SK-N-SH (cell line): Measurements from ENCODE around the gene AXL. TPM values are rescaled to one million over a fixed set of nuclear protein-coding genes. Genes with fewer than 3 reads are reported as not detected.

Experiments
- CTCF ChIA-PET: fragments of 300-600, 350-600 bp; formaldehyde crosslinking; extraction: SDS; loops from one replicate; lab custom pipeline; 2021; lab: Yijun Ruan, JAX
- POLR2A ChIA-PET: fragments of 350-600 bp; sonication (Branson Sonifier 250); formaldehyde crosslinking; extraction: SDS; loops from one replicate; lab custom pipeline; 2020; ENCODE audit warnings: antibody characterized with exemption, inconsistent platforms; lab: Yijun Ruan, JAX
- DNase-seq: peaks from one replicate; pipeline ENCODE4 v3.0.0; 2012
- H2AFZ ChIP-seq: fragments of 200-600 bp; sonication (generic); 2 replicates; pipeline ENCODE4 v1.8.1; 2016; ENCODE audit warnings: antibody characterized with exemption, mild to moderate bottlenecking, low read depth
- H3F3A ChIP-seq: fragments of 200-600 bp; sonication (generic); replicated peaks from 2 replicates; pipeline ENCODE3; 2016; ENCODE audit warnings: antibody characterized with exemption, mild to moderate bottlenecking; ENCODE audit not compliant: insufficient read depth
- H3K27ac ChIP-seq, 2 experiments: fragments of 200-500 bp in 1 of 2; fragments of 200-600 bp in 1 of 2; sonication (Bioruptor generic) in 1 of 2; sonication (generic), shearing (Covaris generic) in 1 of 2; 2 replicates each; pipeline versions ENCODE4 v1.5.1 to v1.6.1; 2014 to 2016; ENCODE audit warnings: low read depth in 2 of 2, inconsistent platforms in 1 of 2, low read length in 1 of 2, mild to moderate bottlenecking in 1 of 2, mixed read lengths in 1 of 2
- H3K27me3 ChIP-seq: fragments of 200-600 bp; sonication (generic), shearing (Covaris generic); 2 replicates; pipeline ENCODE4 v1.6.1; 2016; ENCODE audit warnings: mixed run types; ENCODE audit not compliant: insufficient read depth
- H3K36me3 ChIP-seq, 2 experiments: fragments of 200-500 bp in 1 of 2; fragments of 200-600 bp in 1 of 2; sonication (Bioruptor generic) in 1 of 2; sonication (generic) in 1 of 2; replicated peaks in 1 of 2; 2 replicates each; pipeline versions ENCODE3 to v1.5.1; 2014 to 2016; ENCODE audit warnings: low read length in 1 of 2, mild to moderate bottlenecking in 1 of 2; ENCODE audit not compliant: insufficient read depth in 2 of 2, control insufficient read depth in 1 of 2
- H3K4me1 ChIP-seq, 2 experiments: fragments of 200-500 bp in 1 of 2; fragments of 200-600 bp in 1 of 2; sonication (Bioruptor generic) in 1 of 2; sonication (generic), shearing (Covaris generic) in 1 of 2; 2 replicates each; pipeline versions ENCODE4 v1.5.1 to v1.6.1; 2014 to 2016; ENCODE audit warnings: low read depth in 1 of 2, low read length in 1 of 2, mixed run types in 1 of 2; ENCODE audit not compliant: insufficient read depth in 2 of 2, control insufficient read depth in 1 of 2
- H3K4me2 ChIP-seq: fragments of 200-600 bp; sonication (generic), shearing (Covaris generic); 2 replicates; pipeline ENCODE4 v1.6.1; 2017; ENCODE audit warnings: mixed run types
- H3K4me3 ChIP-seq, 2 experiments: fragments of 200-500 bp in 1 of 2; fragments of 200-600 bp in 1 of 2; sonication (Bioruptor generic) in 1 of 2; sonication (generic), shearing (Covaris generic) in 1 of 2; 2 replicates each; pipeline versions ENCODE4 v1.5.1 to v1.8.1; 2014 to 2016; ENCODE audit warnings: low read depth in 2 of 2, inconsistent platforms in 1 of 2, low read length in 1 of 2, mild to moderate bottlenecking in 1 of 2, mixed read lengths in 1 of 2, moderate library complexity in 1 of 2
- H3K79me2 ChIP-seq: fragments of 200-600 bp; sonication (generic); 2 replicates; pipeline ENCODE4 v1.8.1; 2017; ENCODE audit warnings: mild to moderate bottlenecking; ENCODE audit not compliant: insufficient read depth
- H3K9ac ChIP-seq: fragments of 200-600 bp; sonication (generic); 2 replicates; pipeline ENCODE4 v1.6.1; 2017; ENCODE audit warnings: mixed run types
- H3K9me2 ChIP-seq: fragments of 200-600 bp; sonication (generic); 2 replicates; pipeline ENCODE4 v1.6.1; 2017; ENCODE audit warnings: mixed run types
- H3K9me3 ChIP-seq: fragments of 200-600 bp; sonication (generic); 2 replicates; pipeline ENCODE4 v1.6.1; 2017; ENCODE audit warnings: mixed run types, mild to moderate bottlenecking, moderate library complexity
- H4K20me1 ChIP-seq: fragments of 200-600 bp; sonication (generic); 2 replicates; pipeline ENCODE4 v1.6.1; 2017; ENCODE audit warnings: mild to moderate bottlenecking, mixed run types; ENCODE audit not compliant: insufficient read depth
- EP300 ChIP-seq, 2 experiments: IDR thresholded peaks; 2 replicates each; pipeline versions ENCODE4 v1.4.0 to v1.6.1; 2012; ENCODE audit warnings: borderline replicate concordance in 1 of 2, low read depth in 1 of 2, low read length in 1 of 2
- FOXJ3 ChIP-seq: sonication (generic); formaldehyde crosslinking; IDR thresholded peaks from 2 replicates; pipeline ENCODE4 v1.5.1; 2020; ENCODE audit warnings: mild to moderate bottlenecking, missing genetic modification reagents
- FOXM1 ChIP-seq: IDR thresholded peaks from 2 replicates; pipeline ENCODE4 v1.4.0; 2012; ENCODE audit warnings: low read depth, mild to moderate bottlenecking
- JUND ChIP-seq: IDR thresholded peaks from 2 replicates; pipeline ENCODE4 v1.4.0; 2012
- NRF1 ChIP-seq: IDR thresholded peaks from 2 replicates; pipeline ENCODE4 v1.6.1; 2012; ENCODE audit warnings: low read depth, mild to moderate bottlenecking, low read length
- POLR2AphosphoS5 ChIP-seq: IDR thresholded peaks from 2 replicates; pipeline ENCODE4 v1.6.1; 2012; ENCODE audit warnings: low read depth, low read length
- RAD21 ChIP-seq: IDR thresholded peaks from 2 replicates; pipeline ENCODE4 v1.6.1; 2012; ENCODE audit warnings: mild to moderate bottlenecking, low read length
- REST ChIP-seq: IDR thresholded peaks from 2 replicates; pipeline ENCODE4 v1.6.1; 2012; ENCODE audit warnings: mild to moderate bottlenecking, low read depth, low read length, moderate library complexity
- RFX5 ChIP-seq: IDR thresholded peaks from 2 replicates; pipeline ENCODE4 v1.6.1; 2012; ENCODE audit warnings: mild to moderate bottlenecking, improper control_type of control experiment, low read length
- SMC3 ChIP-seq: IDR thresholded peaks from 2 replicates; pipeline ENCODE4 v1.6.1; 2012; ENCODE audit warnings: low read depth, low read length, improper control_type of control experiment
- USF1 ChIP-seq: IDR thresholded peaks from 2 replicates; pipeline ENCODE4 v1.4.0; 2012; ENCODE audit warnings: low read depth, borderline replicate concordance
- YY1 ChIP-seq: IDR thresholded peaks from 2 replicates; pipeline ENCODE4 v1.4.0; 2012; ENCODE audit warnings: low read depth, mild to moderate bottlenecking
- WGBS: methylation state at CpG from one replicate; pipeline ENCODE4 v1.1.6; 2017; ENCODE audit warnings: low lambda C conversion rate; 5-methylcytosine and 5-hydroxymethylcytosine counted together
- polyA plus RNA-seq, 3 experiments: library from polyadenylated mRNA; depleted of rRNA; stranded (reverse); fragments of >200 nt; gene quantifications; 2 replicates each; pipeline ENCODE4 v1.2.3, GENCODE V29; 2012
- TF ChIP-seq, protein P1 (sequence below): IDR thresholded peaks from 2 replicates; pipeline ENCODE4 v1.4.0; 2012; ENCODE audit warnings: low read depth
- TF ChIP-seq, protein P2 (sequence below): fragments of 200-600 bp; sonication (generic); IDR thresholded peaks from 2 replicates; pipeline ENCODE4 v1.6.1; 2017; ENCODE audit warnings: antibody characterized with exemption, mild to moderate bottlenecking, moderate library complexity

AXL gene
- polyA plus RNA-seq, 1 of the 3 experiments (the other 2 are of a cell fraction), result 82.6 TPM

- Histone ChIP-seq H3K36me3 (peaks cover 16 to 87% of the 10 kb centered on the region in 2 experiments), H4K20me1 (no peaks in the 10 kb centered on the region), H3K9ac (no peak overlapping the region), H3K79me2 (peaks cover 38% of the 10 kb centered on the region), H3F3A (peaks cover 28% of the 10 kb centered on the region), H3K4me3 (no peak overlapping the region), H3K4me2 (no peak overlapping the region), H2AFZ (no peak overlapping the region), H3K9me3 (no peaks in the 10 kb centered on the region), H3K27me3 (no peaks in the 10 kb centered on the region), H3K4me1 (no peaks in the 10 kb centered on the region), H3K27ac (no peak overlapping the region), H3K9me2 (no peaks in the 10 kb centered on the region)
- TF ChIP-seq FOXM1 (no peak), YY1 (no peak), USF1 (no peak), RAD21 (no peak), FOXJ3 (no peak), SMC3 (no peak), RFX5 (no peak), POLR2AphosphoS5 (no peak), JUND (no peak), EP300 (IDR thresholded peaks at IDR 0.05; ENCODE audit: borderline replicate concordance in 1 of 2, low read depth in 1 of 2, low read length in 1 of 2) (no peak), NRF1 (no peak), REST (no peak)
- TF ChIP-seq, protein P1, sequence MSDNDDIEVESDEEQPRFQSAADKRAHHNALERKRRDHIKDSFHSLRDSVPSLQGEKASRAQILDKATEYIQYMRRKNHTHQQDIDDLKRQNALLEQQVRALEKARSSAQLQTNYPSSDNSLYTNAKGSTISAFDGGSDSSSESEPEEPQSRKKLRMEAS, result no peak
- TF ChIP-seq, protein P2, sequence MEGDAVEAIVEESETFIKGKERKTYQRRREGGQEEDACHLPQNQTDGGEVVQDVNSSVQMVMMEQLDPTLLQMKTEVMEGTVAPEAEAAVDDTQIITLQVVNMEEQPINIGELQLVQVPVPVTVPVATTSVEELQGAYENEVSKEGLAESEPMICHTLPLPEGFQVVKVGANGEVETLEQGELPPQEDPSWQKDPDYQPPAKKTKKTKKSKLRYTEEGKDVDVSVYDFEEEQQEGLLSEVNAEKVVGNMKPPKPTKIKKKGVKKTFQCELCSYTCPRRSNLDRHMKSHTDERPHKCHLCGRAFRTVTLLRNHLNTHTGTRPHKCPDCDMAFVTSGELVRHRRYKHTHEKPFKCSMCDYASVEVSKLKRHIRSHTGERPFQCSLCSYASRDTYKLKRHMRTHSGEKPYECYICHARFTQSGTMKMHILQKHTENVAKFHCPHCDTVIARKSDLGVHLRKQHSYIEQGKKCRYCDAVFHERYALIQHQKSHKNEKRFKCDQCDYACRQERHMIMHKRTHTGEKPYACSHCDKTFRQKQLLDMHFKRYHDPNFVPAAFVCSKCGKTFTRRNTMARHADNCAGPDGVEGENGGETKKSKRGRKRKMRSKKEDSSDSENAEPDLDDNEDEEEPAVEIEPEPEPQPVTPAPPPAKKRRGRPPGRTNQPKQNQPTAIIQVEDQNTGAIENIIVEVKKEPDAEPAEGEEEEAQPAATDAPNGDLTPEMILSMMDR, result no peak
- CTCF ChIA-PET, result no interaction called here
- 77% methylated on average over 4 of the region's 4 CpGs for WGBS
- POLR2A ChIA-PET, result no interaction called here
- DNase-seq, result no peak
Observed at GRCh38 chr19:41244117-41244516, 25.1 kb downstream of the AXL start.
